Measurements from ENCODE around the gene CUL1.

CUL1 gene

DNA sequence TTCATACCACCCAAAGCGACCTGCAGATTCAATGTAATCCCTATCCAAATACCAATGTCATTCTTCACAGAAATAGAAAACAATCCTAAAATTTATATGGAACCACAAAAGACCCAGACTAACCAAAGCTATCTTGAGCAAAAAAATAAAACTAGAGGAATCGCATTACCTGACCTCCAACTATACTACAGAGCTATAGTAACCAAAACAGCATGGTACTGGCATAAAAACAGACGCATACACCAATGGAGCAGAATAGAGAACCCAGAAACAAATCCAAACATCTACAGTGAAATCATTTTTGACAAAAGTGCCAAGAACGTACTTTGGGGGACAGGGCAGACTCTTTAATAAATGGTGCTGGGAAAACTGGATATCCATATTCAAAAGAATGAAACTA is 16.9 kb upstream of the CUL1 start:
- ChIA-PET POLR2A (no interaction called here), CTCF (no interaction called here)
- Histone ChIP-seq H3K27me3 (replicated peaks in 2 of 5; ENCODE audit: control insufficient read depth in 4 of 5, insufficient read depth in 5 of 5, low read length in 4 of 5) (no peaks in the 10 kb centered on the region), H3K9me3 (ENCODE audit: control extremely low read depth in 1 of 5, control insufficient read depth in 4 of 5, insufficient read depth in 2 of 5, low read depth in 1 of 5, low read length in 4 of 5) (peaks cover 0 to 5% (median 0%) of the 10 kb centered on the region in 5 experiments), H3K4me1 (ENCODE audit: control extremely low read depth in 1 of 4, control insufficient read depth in 4 of 4, insufficient read depth in 4 of 4, low read length in 3 of 4) (no peaks in the 10 kb centered on the region), H3K36me3 (ENCODE audit: control insufficient read depth in 4 of 4, insufficient read depth in 4 of 4, low read length in 3 of 4) (no peaks in the 10 kb centered on the region), H3K27ac (ENCODE audit: insufficient read depth in 1 of 2, low read depth in 1 of 2, low read length in 2 of 2, poor library complexity in 1 of 2, severe bottlenecking in 2 of 2) (no peak overlapping the region), H3K4me3 (ENCODE audit: control insufficient read depth in 1 of 7, extremely low read depth in 1 of 7, insufficient read depth in 4 of 7, low read depth in 2 of 7, low read length in 6 of 7) (no peak overlapping the region)
- WGBS (ENCODE audit: insufficient coverage), result 95% methylated on average over 3 of the region's 4 CpGs
- DNase-seq, result no peak

DNA sequence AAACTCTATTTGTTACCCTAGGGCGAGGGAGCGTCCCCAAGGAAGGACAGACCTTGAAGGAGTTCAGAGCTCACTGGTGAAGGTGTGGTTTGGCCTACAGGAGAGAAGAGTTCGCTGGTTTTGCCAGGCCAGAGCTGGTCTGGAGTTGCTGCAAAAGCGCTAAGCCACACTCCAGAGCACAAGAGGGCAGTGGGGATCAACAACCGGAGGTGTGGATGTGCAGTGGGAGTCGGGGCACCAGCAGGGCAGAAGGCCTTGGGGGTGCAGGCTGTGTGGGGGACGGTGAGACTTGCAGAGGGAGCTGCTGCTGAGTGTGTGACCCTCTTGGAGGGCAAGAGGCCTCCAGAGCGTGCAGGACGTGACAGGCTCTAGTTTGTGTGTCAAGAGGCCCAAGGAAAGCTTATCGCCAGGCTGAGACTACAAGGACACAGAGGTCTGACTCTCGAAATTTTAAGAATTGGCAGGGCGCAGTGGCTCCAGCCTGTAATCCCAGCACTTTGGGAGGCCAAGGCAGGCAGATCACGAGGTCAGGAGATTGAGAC is 14.3 kb upstream of the CUL1 start:
- 100% methylated on average over 11 of the region's 13 CpGs for WGBS (ENCODE audit: insufficient coverage)
- Histone ChIP-seq H3K4me3 (ENCODE audit: control insufficient read depth in 1 of 7, extremely low read depth in 1 of 7, insufficient read depth in 4 of 7, low read depth in 2 of 7, low read length in 6 of 7) (no peak overlapping the region), H3K9me3 (ENCODE audit: control extremely low read depth in 1 of 5, control insufficient read depth in 4 of 5, insufficient read depth in 2 of 5, low read depth in 1 of 5, low read length in 4 of 5) (peaks cover 0 to 5% (median 0%) of the 10 kb centered on the region in 5 experiments), H3K36me3 (ENCODE audit: control insufficient read depth in 4 of 4, insufficient read depth in 4 of 4, low read length in 3 of 4) (no peaks in the 10 kb centered on the region), H3K4me1 (ENCODE audit: control extremely low read depth in 1 of 4, control insufficient read depth in 4 of 4, insufficient read depth in 4 of 4, low read length in 3 of 4) (no peaks in the 10 kb centered on the region), H3K27me3 (replicated peaks in 2 of 5; ENCODE audit: control insufficient read depth in 4 of 5, insufficient read depth in 5 of 5, low read length in 4 of 5) (no peaks in the 10 kb centered on the region), H3K27ac (ENCODE audit: insufficient read depth in 1 of 2, low read depth in 1 of 2, low read length in 2 of 2, poor library complexity in 1 of 2, severe bottlenecking in 2 of 2) (no peak overlapping the region)
- DNase-seq, result no peak
- POLR2A ChIA-PET, result no interaction called here
- CTCF ChIA-PET, result interaction anchor here (1.6 to 1.8 kb wide), 2 partner anchors 18 to 21 kb away, joined by 3 read pairs; no protein-coding TSS in a partner anchor

DNA sequence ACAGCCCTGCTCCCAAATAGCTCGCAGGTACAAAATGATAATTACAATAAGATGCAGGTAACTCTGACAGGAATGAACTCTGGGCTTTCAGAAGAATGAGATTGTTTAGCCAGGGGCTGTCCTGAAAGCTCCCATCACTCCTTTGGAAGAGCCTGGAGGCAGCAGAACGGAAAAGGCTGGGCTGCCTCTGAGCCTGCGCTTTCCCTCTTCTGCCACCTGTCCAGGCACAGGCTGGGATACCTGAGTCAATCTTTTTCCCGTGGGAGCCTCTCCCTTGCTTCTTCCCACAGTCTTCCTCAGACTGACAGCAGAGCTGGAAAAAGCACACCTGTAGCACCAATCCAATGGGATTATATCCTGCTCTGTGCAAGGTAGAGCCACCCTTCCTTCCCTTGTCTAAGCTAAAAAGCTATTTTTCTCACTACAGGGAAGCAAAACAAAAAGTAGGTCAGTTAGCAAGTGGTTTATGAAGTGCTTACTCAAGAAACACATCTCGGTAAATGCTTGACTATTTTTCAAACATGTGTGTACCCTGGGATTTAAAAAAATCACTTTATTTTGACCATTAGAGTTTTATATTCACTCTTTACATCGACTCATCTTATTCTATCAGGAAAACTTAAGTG is 12.3 kb upstream of the CUL1 start:
- Histone ChIP-seq H3K27ac (ENCODE audit: insufficient read depth in 1 of 2, low read depth in 1 of 2, low read length in 2 of 2, poor library complexity in 1 of 2, severe bottlenecking in 2 of 2) (no peak overlapping the region), H3K36me3 (ENCODE audit: control insufficient read depth in 4 of 4, insufficient read depth in 4 of 4, low read length in 3 of 4) (no peaks in the 10 kb centered on the region), H3K9me3 (ENCODE audit: control extremely low read depth in 1 of 5, control insufficient read depth in 4 of 5, insufficient read depth in 2 of 5, low read depth in 1 of 5, low read length in 4 of 5) (peaks cover 0 to 5% (median 0%) of the 10 kb centered on the region in 5 experiments), H3K4me3 (ENCODE audit: control insufficient read depth in 1 of 7, extremely low read depth in 1 of 7, insufficient read depth in 4 of 7, low read depth in 2 of 7, low read length in 6 of 7) (no peak overlapping the region), H3K27me3 (replicated peaks in 2 of 5; ENCODE audit: control insufficient read depth in 4 of 5, insufficient read depth in 5 of 5, low read length in 4 of 5) (no peaks in the 10 kb centered on the region), H3K4me1 (ENCODE audit: control extremely low read depth in 1 of 4, control insufficient read depth in 4 of 4, insufficient read depth in 4 of 4, low read length in 3 of 4) (no peaks in the 10 kb centered on the region)
- CTCF ChIA-PET, result interaction anchor here (0.8 to 1.6 kb wide), 2 partner anchors 9 to 11 kb away, joined by 3 read pairs; no protein-coding TSS in a partner anchor
- DNase-seq, result no peak
- WGBS (ENCODE audit: insufficient coverage), result 98% methylated on average over 6 of the region's 6 CpGs
- POLR2A ChIA-PET, result no interaction called here

DNA sequence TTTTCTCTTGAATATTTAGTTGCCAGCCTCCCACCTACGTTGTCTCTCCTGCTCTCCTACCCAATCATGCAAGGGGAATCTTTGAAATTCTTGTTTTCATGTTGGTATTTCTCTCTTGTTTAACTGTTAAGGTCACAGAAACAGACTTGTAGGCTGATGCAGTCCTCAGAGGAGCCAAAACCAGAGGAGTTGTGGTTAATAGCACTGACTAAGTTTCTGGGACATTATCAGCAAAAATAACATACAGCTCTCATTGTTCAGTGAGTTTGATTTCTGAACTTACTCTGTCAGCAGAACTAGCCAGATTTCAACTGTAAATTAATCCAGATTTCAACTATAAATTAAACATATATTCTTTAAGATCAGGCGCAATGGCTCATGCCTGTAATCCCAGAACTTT is 11.1 kb upstream of the CUL1 start:
- H3K27ac ChIP-seq (ENCODE audit: insufficient read depth in 1 of 2, low read depth in 1 of 2, low read length in 2 of 2, poor library complexity in 1 of 2, severe bottlenecking in 2 of 2), result no peak overlapping the region
- DNase-seq, result no peak
- no peaks in the 10 kb centered on the region for H3K4me1 ChIP-seq (ENCODE audit: control extremely low read depth in 1 of 4, control insufficient read depth in 4 of 4, insufficient read depth in 4 of 4, low read length in 3 of 4)
- WGBS (ENCODE audit: insufficient coverage), result 100% methylated on average over 1 of the region's 2 CpGs
- no peaks in the 10 kb centered on the region for H3K9me3 ChIP-seq (ENCODE audit: control extremely low read depth in 1 of 5, control insufficient read depth in 4 of 5, insufficient read depth in 2 of 5, low read depth in 1 of 5, low read length in 4 of 5)
- POLR2A ChIA-PET, result no interaction called here
- H3K36me3 ChIP-seq (ENCODE audit: control insufficient read depth in 4 of 4, insufficient read depth in 4 of 4, low read length in 3 of 4), result no peaks in the 10 kb centered on the region
- CTCF ChIA-PET, result no interaction called here
- no peak overlapping the region for H3K4me3 ChIP-seq (ENCODE audit: control insufficient read depth in 1 of 7, extremely low read depth in 1 of 7, insufficient read depth in 4 of 7, low read depth in 2 of 7, low read length in 6 of 7)
- H3K27me3 ChIP-seq (replicated peaks in 2 of 5; ENCODE audit: control insufficient read depth in 4 of 5, insufficient read depth in 5 of 5, low read length in 4 of 5), result no peaks in the 10 kb centered on the region

DNA sequence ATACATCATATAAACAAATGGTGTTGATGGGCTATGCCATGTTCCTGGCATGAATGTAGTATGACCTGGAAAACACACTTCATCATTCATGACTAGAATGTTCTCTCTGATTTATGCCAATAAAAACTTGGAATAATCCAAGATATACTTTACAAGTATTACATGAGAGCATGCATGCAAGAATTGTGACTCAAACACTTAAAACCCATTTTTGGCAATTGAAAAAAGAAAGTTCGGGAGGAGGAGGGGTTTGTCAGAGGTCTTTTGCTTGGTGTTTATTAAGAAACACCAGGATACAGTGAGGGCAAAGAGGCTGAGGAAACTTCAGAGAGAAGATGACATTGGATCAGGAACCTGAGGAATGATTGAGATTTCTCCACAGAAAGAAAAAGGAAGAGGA is 10.2 kb upstream of the CUL1 start:
- ChIA-PET CTCF (no interaction called here), POLR2A (no interaction called here)
- Histone ChIP-seq H3K36me3 (ENCODE audit: control insufficient read depth in 4 of 4, insufficient read depth in 4 of 4, low read length in 3 of 4) (no peaks in the 10 kb centered on the region), H3K9me3 (ENCODE audit: control extremely low read depth in 1 of 5, control insufficient read depth in 4 of 5, insufficient read depth in 2 of 5, low read depth in 1 of 5, low read length in 4 of 5) (no peaks in the 10 kb centered on the region), H3K4me3 (ENCODE audit: control insufficient read depth in 1 of 7, extremely low read depth in 1 of 7, insufficient read depth in 4 of 7, low read depth in 2 of 7, low read length in 6 of 7) (no peak overlapping the region), H3K4me1 (ENCODE audit: control extremely low read depth in 1 of 4, control insufficient read depth in 4 of 4, insufficient read depth in 4 of 4, low read length in 3 of 4) (no peaks in the 10 kb centered on the region), H3K27me3 (replicated peaks in 2 of 5; ENCODE audit: control insufficient read depth in 4 of 5, insufficient read depth in 5 of 5, low read length in 4 of 5) (no peaks in the 10 kb centered on the region), H3K27ac (ENCODE audit: insufficient read depth in 1 of 2, low read depth in 1 of 2, low read length in 2 of 2, poor library complexity in 1 of 2, severe bottlenecking in 2 of 2) (no peak overlapping the region)
- no peak for DNase-seq
- 100% methylated on average over 1 of the region's 1 CpG for WGBS (ENCODE audit: insufficient coverage)

DNA sequence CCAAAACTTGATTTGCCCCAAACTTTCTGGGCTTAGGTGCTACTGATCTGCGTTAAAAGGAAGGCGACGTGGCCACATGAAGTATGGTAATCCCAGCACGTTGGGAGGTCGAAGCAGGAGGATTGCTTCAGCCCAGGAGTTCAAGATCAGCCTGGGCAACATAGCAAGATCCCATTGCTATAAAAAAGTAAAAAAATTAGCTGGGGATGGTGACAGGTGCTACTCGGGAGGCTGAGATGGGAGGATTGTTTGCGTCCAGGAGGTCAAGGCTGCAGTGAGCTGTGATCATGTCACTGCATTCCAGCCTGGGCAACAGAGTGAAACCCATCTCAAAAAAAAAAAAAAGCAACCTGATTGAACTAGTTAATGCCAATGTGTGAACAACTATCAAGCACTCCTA is 5.1 kb upstream of the CUL1 start:
- ChIA-PET CTCF (no interaction called here), POLR2A (interaction anchor here (0.5 kb wide), 1 partner anchor 28 kb away, joined by 3 read pairs; no protein-coding TSS in a partner anchor)
- no peak for DNase-seq
- H3K9me3 ChIP-seq (ENCODE audit: control extremely low read depth in 1 of 5, control insufficient read depth in 4 of 5, insufficient read depth in 2 of 5, low read depth in 1 of 5, low read length in 4 of 5), result no peaks in the 10 kb centered on the region
- no peaks in the 10 kb centered on the region for H3K36me3 ChIP-seq (ENCODE audit: control insufficient read depth in 4 of 4, insufficient read depth in 4 of 4, low read length in 3 of 4)
- no peaks in the 10 kb centered on the region for H3K27me3 ChIP-seq (replicated peaks in 2 of 5; ENCODE audit: control insufficient read depth in 4 of 5, insufficient read depth in 5 of 5, low read length in 4 of 5)
- no peak overlapping the region for H3K27ac ChIP-seq (ENCODE audit: insufficient read depth in 1 of 2, low read depth in 1 of 2, low read length in 2 of 2, poor library complexity in 1 of 2, severe bottlenecking in 2 of 2)
- WGBS (ENCODE audit: insufficient coverage), result 98% methylated on average over 7 of the region's 7 CpGs
- peaks cover 4 to 15% (median 10%) of the 10 kb centered on the region in 4 experiments for H3K4me1 ChIP-seq (ENCODE audit: control extremely low read depth in 1 of 4, control insufficient read depth in 4 of 4, insufficient read depth in 4 of 4, low read length in 3 of 4)
- H3K4me3 ChIP-seq (ENCODE audit: control insufficient read depth in 1 of 7, extremely low read depth in 1 of 7, insufficient read depth in 4 of 7, low read depth in 2 of 7, low read length in 6 of 7), result no peak overlapping the region

DNA sequence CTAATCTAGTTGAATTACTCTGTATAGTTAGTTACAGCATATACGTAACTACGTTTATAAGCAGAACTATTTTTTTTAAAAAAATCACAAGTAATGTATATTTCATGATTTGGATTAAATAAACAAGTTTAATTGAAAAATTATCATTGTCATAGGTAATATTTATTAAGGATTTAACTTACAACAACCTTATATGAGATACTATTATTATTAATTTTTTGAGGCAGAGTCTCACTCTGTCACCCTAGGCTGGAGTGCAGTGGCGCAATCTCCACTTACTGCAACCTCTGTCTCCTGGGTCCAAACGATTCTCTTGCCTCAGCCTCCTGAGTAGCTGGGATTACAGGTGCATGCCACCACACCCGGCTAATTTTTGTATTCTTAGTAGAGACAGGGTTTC is 4.1 kb upstream of the CUL1 start:
- CTCF ChIA-PET, result interaction anchor here (0.6 to 1.2 kb wide), 2 partner anchors 14 to 88 kb away, joined by 3 to 4 read pairs; no protein-coding TSS in a partner anchor
- POLR2A ChIA-PET, result no interaction called here
- 100% methylated on average over 3 of the region's 5 CpGs for WGBS (ENCODE audit: insufficient coverage)
- peaks cover 4 to 15% (median 10%) of the 10 kb centered on the region in 4 experiments for H3K4me1 ChIP-seq (ENCODE audit: control extremely low read depth in 1 of 4, control insufficient read depth in 4 of 4, insufficient read depth in 4 of 4, low read length in 3 of 4)
- H3K9me3 ChIP-seq (ENCODE audit: control extremely low read depth in 1 of 5, control insufficient read depth in 4 of 5, insufficient read depth in 2 of 5, low read depth in 1 of 5, low read length in 4 of 5), result no peaks in the 10 kb centered on the region
- no peaks in the 10 kb centered on the region for H3K27me3 ChIP-seq (replicated peaks in 2 of 5; ENCODE audit: control insufficient read depth in 4 of 5, insufficient read depth in 5 of 5, low read length in 4 of 5)
- H3K27ac ChIP-seq (ENCODE audit: insufficient read depth in 1 of 2, low read depth in 1 of 2, low read length in 2 of 2, poor library complexity in 1 of 2, severe bottlenecking in 2 of 2), result no peak overlapping the region
- H3K36me3 ChIP-seq (ENCODE audit: control insufficient read depth in 4 of 4, insufficient read depth in 4 of 4, low read length in 3 of 4), result no peaks in the 10 kb centered on the region
- no peak for DNase-seq
- H3K4me3 ChIP-seq (ENCODE audit: control insufficient read depth in 1 of 7, extremely low read depth in 1 of 7, insufficient read depth in 4 of 7, low read depth in 2 of 7, low read length in 6 of 7), result no peak overlapping the region

Data from common myeloid progenitor, CD34-positive (primary cell).